Thyroid gland (tissue), 4 donors: ENCODE data around the gene TAGLN. TPM values are rescaled to one million over a fixed set of nuclear protein-coding genes. Genes with fewer than 3 reads are reported as not detected.
"Not testable (repeated sequence)": the region's sequence is repeated elsewhere in the genome, so short reads cannot be mapped to it uniquely, and the experiment has no call there.

Experiments
- DNase-seq, 2 donors: peaks; one replicate each; pipeline ENCODE4 v3.0.0-alpha.2; 2019
- H3K27ac ChIP-seq, 3 donors: fragments of 200-600 bp; sonication (generic); 1 replicate in 2 of 3; 2 replicates in 1 of 3; pipeline ENCODE4 v1.5.1; 2016 to 2019; ENCODE audit warnings: mild to moderate bottlenecking in 1 of 3, moderate library complexity in 1 of 3
- H3K27me3 ChIP-seq: fragments of 200-600 bp; sonication (generic); one replicate; pipeline ENCODE4 v1.5.1; 2019
- H3K36me3 ChIP-seq, 2 donors: fragments of 200-600 bp; sonication (generic); one replicate each; pipeline ENCODE4 v1.5.1; 2016 to 2019
- H3K4me1 ChIP-seq, 2 donors: fragments of 200-600 bp; sonication (generic); one replicate each; pipeline ENCODE4 v1.5.1; 2017 to 2019
- H3K4me3 ChIP-seq, 3 donors: fragments of 200-600 bp; sonication (generic); replicated peaks in 1 of 3; 1 replicate in 2 of 3; 2 replicates in 1 of 3; pipeline ENCODE4 v1.5.1; 2016; ENCODE audit warnings: mild to moderate bottlenecking in 1 of 3
- H3K9me3 ChIP-seq: fragments of 200-600 bp; sonication (generic); one replicate; pipeline ENCODE4 v1.5.1; 2017
- POLR2A ChIP-seq, 2 donors: fragments of 450-650 bp; IDR thresholded peaks; one replicate each; pipeline ENCODE4 v1.6.1; 2017; ENCODE audit warnings: antibody characterized with exemption in 2 of 2, mild to moderate bottlenecking in 2 of 2, moderate library complexity in 1 of 2
- WGBS, 2 donors: methylation state at CpG; one replicate each; pipeline ENCODE4 v1.1.5; 2017; 5-methylcytosine and 5-hydroxymethylcytosine counted together
- intact Hi-C: fragments of 100-400 bp; cut with DNase I; formaldehyde crosslinking; loops from one replicate; pipeline ENCODE4 v1.15.1; 2023
- total RNA-seq, 4 donors: library from RNA; depleted of rRNA; stranded (reverse); fragments of >200 nt; gene quantifications; one replicate each; pipeline ENCODE4 v1.2.3, GENCODE V29; 2016
- TF ChIP-seq, protein P1 (sequence below), 6 experiments: fragments of 200-600 bp in 3 of 6; fragments of 450-650 bp in 3 of 6; sonication (generic) in 3 of 6; IDR thresholded peaks; one replicate each; pipeline ENCODE4 v1.5.1; 2016 to 2019; ENCODE audit warnings: antibody characterized with exemption in 6 of 6, mild to moderate bottlenecking in 2 of 6, inconsistent platforms in 1 of 6, moderate library complexity in 1 of 6

TAGLN gene
- total RNA-seq, 4 donors from 2014 or later = 155 to 407 (median 229) TPM

DNA sequence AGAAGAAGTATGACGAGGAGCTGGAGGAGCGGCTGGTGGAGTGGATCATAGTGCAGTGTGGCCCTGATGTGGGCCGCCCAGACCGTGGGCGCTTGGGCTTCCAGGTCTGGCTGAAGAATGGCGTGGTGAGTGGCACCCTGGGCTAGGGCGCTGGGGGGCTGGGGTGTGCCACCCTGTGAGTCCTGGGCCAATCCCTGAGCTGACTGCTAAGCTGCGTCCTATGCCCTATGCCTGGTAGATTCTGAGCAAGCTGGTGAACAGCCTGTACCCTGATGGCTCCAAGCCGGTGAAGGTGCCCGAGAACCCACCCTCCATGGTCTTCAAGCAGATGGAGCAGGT, 3.9 kb downstream of the TAGLN start:
- H3K27me3 ChIP-seq = no peaks in the 10 kb centered on the region
- peak overlapping the region; percentile 57 to 81 (median 71) for H3K27ac ChIP-seq
- no peak overlapping the region for H3K4me3 ChIP-seq
- WGBS, 2 donors = 92 to 95% methylated on average over 10 of the region's 10 CpGs
- TF ChIP-seq POLR2A (IDR thresholded peaks at IDR 0.05) = no peak
- peaks cover 5 to 7% of the 10 kb centered on the region in 2 donors for H3K36me3 ChIP-seq
- no peaks in the 10 kb centered on the region for H3K9me3 ChIP-seq
- no peak for DNase-seq
- intact Hi-C loops = no loop called here
- peaks cover 24 to 59% of the 10 kb centered on the region in 2 donors for H3K4me1 ChIP-seq

- peak; percentile 79 to 84 for DNase-seq
- peaks cover 5 to 7% of the 10 kb centered on the region in 2 donors for H3K36me3 ChIP-seq
- no peak overlapping the region for H3K4me3 ChIP-seq
- 62 to 63% methylated on average over 14 to 17 of the region's 17 CpGs for WGBS, 2 donors
- no peaks in the 10 kb centered on the region for H3K27me3 ChIP-seq
- TF ChIP-seq, protein P1, sequence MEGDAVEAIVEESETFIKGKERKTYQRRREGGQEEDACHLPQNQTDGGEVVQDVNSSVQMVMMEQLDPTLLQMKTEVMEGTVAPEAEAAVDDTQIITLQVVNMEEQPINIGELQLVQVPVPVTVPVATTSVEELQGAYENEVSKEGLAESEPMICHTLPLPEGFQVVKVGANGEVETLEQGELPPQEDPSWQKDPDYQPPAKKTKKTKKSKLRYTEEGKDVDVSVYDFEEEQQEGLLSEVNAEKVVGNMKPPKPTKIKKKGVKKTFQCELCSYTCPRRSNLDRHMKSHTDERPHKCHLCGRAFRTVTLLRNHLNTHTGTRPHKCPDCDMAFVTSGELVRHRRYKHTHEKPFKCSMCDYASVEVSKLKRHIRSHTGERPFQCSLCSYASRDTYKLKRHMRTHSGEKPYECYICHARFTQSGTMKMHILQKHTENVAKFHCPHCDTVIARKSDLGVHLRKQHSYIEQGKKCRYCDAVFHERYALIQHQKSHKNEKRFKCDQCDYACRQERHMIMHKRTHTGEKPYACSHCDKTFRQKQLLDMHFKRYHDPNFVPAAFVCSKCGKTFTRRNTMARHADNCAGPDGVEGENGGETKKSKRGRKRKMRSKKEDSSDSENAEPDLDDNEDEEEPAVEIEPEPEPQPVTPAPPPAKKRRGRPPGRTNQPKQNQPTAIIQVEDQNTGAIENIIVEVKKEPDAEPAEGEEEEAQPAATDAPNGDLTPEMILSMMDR (IDR thresholded peaks at IDR 0.05) = no peak
- no peak for TF ChIP-seq POLR2A (IDR thresholded peaks at IDR 0.05)
- peaks cover 15 to 45% of the 10 kb centered on the region in 2 donors for H3K4me1 ChIP-seq
- no peaks in the 10 kb centered on the region for H3K9me3 ChIP-seq
- H3K27ac ChIP-seq = peak overlapping the region; percentile 57 to 81 (median 78)
- intact Hi-C loops = no loop called here
These were observed 5.3 kb downstream of the TAGLN start for GRCh38 chr11:117204283-117205080.

GRCh38 chr11:117205211-117205818, 6.1 kb downstream of the TAGLN start:
- intact Hi-C loops = no loop called here
- H3K4me1 ChIP-seq = peaks cover 15 to 43% of the 10 kb centered on the region in 2 donors
- no peak overlapping the region for H3K4me3 ChIP-seq
- peak overlapping the region; percentile 57 to 81 (median 78) for H3K27ac ChIP-seq
- H3K27me3 ChIP-seq = no peaks in the 10 kb centered on the region
- 84 to 90% methylated on average over 10 of the region's 11 CpGs for WGBS, 2 donors
- H3K9me3 ChIP-seq = no peaks in the 10 kb centered on the region
- DNase-seq = peak in 1 of 2 donors; percentile 19
- H3K36me3 ChIP-seq = peaks cover 5 to 7% of the 10 kb centered on the region in 2 donors
- TF ChIP-seq, protein P1 (IDR thresholded peaks at IDR 0.05) = no peak
- no peak for TF ChIP-seq POLR2A (IDR thresholded peaks at IDR 0.05)

DNA sequence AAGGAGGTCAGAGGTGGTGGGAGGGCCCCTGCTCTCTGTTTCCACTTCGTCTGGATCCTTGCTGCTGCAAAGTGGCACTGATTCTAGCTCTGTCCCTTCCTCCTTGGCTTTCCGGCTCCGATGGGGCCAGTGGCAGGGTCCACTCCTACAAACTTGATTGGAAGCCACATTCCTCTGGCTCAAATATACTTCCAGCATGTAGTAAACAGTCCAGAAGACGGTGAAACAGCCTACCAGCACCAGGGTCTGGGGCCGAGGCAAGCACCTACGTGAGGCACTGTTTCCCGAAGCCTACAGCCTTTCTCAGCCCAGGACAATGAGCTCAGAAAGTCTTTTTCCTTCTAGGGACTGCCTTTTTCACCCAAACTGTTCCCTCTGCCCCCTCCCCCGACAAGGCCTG, 6.9 kb downstream of the TAGLN start:
- Histone ChIP-seq H3K4me1 (peaks cover 13 to 35% of the 10 kb centered on the region in 2 donors), H3K27ac (peak overlapping the region in 1 of 3 donors; percentile 10)
- H3K4me3 ChIP-seq, H3K9me3 ChIP-seq, DNase-seq, H3K27me3 ChIP-seq, H3K36me3 ChIP-seq, intact Hi-C loops: not testable (repeated sequence)
- 76 to 85% methylated on average over 7 to 8 of the region's 8 CpGs for WGBS, 2 donors

GRCh38 chr11:117206859-117207258, 7.7 kb downstream of the TAGLN start:
- H3K27me3 ChIP-seq, H3K27ac ChIP-seq, H3K9me3 ChIP-seq, H3K36me3 ChIP-seq, H3K4me3 ChIP-seq, DNase-seq, intact Hi-C loops: not testable (repeated sequence)
- 73% methylated on average over 5 of the region's 11 CpGs; no CpG with 5 or more reads in 1 of the 2 donors for WGBS, 2 donors
- H3K4me1 ChIP-seq = peaks cover 6 to 28% of the 10 kb centered on the region in 2 donors

DNA sequence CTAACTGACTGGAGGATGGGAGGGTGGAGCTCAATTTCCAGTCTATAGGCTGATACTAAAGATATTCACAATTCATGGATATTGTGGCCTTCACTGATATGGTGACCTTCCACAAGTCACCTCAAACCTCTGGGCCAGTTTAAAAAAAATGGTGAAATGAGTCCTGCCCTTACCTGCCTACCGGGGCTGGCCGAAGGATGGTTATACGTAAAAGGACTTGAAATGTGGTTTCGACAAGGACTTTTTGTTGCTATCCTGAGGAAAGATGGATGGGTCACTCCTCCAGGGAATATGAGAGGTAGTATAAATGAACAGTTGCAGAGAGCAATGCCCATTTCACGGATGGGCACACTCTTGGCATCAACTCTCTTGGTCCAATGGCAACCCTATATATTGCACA, 8.3 kb downstream of the TAGLN start:
- H3K9me3 ChIP-seq, intact Hi-C loops, H3K36me3 ChIP-seq, H3K27ac ChIP-seq, DNase-seq, H3K27me3 ChIP-seq, H3K4me3 ChIP-seq: not testable (repeated sequence)
- H3K4me1 ChIP-seq = peaks cover 6 to 23% of the 10 kb centered on the region in 2 donors
- 87 to 96% methylated on average over 5 of the region's 5 CpGs for WGBS, 2 donors

DNA sequence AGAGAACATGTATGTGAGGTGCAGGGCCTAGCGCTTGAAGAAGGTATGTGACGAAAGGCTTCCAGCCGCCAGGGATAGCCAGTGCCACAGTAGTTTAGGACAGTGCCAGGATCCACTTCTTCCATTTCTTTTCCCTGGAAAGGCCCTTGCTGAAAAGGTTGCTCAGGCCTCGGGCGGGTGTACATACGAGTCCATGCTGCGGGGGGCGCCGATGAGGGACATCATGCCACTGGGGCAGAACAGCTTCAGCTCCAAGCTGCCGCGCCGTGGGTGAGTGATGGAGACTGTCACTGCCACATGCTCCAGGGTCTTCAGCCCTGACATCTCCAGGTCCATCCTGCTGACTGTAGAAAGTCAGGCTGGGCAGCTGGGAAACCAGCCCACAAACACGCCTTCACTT, 9.5 kb downstream of the TAGLN start:
- intact Hi-C loops, DNase-seq, H3K9me3 ChIP-seq, H3K27ac ChIP-seq, H3K27me3 ChIP-seq, H3K4me3 ChIP-seq: not testable (repeated sequence)
- Histone ChIP-seq H3K36me3 (peaks cover 4 to 15% of the 10 kb centered on the region in 2 donors), H3K4me1 (peaks cover 6 to 18% of the 10 kb centered on the region in 2 donors)
- WGBS, 2 donors = 89% methylated on average over 9 of the region's 13 CpGs; no CpG with 5 or more reads in 1 of the 2 donors

DNA sequence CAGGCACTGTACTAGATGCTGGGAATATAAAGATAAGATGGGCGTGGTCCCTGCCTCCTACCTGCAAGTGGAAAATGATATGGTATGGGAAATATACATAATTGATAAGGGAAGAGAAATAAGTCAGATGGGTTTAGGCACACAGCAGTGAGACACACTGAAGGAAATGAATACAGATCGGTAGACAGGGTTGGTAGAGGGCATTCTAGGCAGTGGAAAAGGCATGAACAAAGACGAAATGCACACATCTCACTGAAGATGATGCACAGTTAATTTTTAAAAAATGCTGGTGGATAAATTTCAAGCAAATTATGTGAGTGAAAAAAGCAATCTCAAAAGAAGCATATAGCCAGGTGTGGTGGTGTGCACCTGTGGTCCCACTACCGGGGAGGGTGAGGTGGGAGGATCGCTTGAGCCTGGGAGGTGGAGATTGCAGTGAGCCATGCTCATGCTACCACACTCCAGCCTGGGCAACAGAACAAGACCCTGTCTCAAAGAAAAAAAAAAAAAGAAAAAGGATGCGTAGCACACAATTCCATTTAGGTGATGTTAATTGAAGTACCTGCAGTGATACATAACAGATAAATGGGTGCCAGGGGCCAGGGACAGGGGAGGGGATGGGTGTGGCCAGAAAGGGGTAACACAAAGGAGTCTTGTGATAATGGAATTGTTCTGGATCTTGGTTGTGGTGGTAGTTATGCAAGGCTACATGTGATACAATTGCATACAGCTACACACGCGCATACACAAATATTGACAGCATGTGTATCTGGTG, 10.4 kb downstream of the TAGLN start:
- H3K4me1 ChIP-seq, H3K27me3 ChIP-seq, H3K4me3 ChIP-seq, H3K9me3 ChIP-seq, DNase-seq, intact Hi-C loops, H3K27ac ChIP-seq: not testable (repeated sequence)
- 90 to 93% methylated on average over 7 to 8 of the region's 8 CpGs for WGBS, 2 donors
- peaks cover 2 to 17% of the 10 kb centered on the region in 2 donors for H3K36me3 ChIP-seq
